Measurements from ENCODE around the gene FRMPD4. TPM values are rescaled to one million over a fixed set of nuclear protein-coding genes. Genes with fewer than 3 reads are reported as not detected.

Gene FRMPD4
- total and polyA plus RNA-seq, 10 of the 15 experiments (the other 5 are each of a cell fraction or from before 2014, with no cell fraction given) = not detected

DNA sequence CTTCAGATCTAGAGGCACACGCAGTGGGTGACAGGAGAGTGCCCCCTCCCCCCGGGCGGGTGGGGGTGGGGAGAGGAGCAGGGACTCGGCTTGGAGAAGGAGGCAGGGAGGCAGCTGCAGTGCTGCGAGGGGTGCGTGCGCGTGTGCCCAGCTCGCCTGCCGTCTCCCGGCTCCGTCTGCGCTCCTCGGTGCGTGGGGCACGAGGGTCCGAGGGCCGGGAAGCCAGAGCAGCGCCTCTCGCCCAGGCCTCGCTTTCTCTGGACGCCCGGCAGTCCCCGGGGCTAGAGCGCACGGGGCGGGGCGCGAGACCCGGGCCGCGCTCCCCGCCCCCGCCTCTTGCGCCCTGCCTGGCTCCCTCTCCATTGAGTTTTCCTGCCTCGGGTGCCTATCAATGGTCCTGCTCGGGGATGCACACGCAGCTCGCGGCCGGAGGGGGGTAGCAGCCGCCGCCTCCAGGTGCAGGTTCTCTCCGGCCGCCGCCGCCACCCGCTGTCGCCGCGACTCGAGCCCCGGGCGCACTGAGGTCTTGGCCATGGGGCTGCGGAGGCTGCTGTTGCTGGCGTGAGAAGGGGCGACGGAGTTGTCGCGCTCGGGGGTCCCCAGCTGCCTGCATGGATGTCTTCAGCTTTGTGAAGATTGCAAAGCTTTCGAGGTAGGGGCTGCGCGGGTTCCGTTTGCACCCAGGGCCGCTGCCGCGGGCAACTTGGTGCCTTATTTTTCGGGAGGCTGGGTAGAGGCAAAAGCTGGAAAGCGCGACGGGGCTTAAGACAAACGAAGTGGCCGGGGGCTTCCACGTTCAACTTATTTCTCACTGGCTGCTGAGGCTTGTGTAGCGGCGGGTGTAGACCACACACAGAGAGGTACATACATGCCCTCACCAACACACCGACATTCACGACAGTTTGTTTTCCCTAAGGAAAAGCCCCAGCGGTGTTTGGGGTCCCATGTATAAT, at the start of gene FRMPD4 (continued):
- TF ChIP-seq, protein P1, sequence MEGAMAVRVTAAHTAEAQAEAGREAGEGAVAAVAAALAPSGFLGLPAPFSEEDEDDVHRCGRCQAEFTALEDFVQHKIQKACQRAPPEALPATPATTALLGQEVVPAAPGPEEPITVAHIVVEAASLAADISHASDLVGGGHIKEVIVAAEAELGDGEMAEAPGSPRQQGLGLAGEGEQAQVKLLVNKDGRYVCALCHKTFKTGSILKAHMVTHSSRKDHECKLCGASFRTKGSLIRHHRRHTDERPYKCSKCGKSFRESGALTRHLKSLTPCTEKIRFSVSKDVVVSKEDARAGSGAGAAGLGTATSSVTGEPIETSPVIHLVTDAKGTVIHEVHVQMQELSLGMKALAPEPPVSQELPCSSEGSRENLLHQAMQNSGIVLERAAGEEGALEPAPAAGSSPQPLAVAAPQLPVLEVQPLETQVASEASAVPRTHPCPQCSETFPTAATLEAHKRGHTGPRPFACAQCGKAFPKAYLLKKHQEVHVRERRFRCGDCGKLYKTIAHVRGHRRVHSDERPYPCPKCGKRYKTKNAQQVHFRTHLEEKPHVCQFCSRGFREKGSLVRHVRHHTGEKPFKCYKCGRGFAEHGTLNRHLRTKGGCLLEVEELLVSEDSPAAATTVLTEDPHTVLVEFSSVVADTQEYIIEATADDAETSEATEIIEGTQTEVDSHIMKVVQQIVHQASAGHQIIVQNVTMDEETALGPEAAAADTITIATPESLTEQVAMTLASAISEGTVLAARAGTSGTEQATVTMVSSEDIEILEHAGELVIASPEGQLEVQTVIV (IDR thresholded peaks at IDR 0.05; ENCODE audit: borderline replicate concordance, partially characterized antibody) = no peak
- no peak for TF ChIP-seq ETV6 (conservative IDR thresholded peaks at IDR 0.05 in 1 of 2, IDR thresholded peaks at IDR 0.05 in 1 of 2; ENCODE audit: borderline replicate concordance in 1 of 2, low read depth in 1 of 2)
- TF ChIP-seq, protein P2, sequence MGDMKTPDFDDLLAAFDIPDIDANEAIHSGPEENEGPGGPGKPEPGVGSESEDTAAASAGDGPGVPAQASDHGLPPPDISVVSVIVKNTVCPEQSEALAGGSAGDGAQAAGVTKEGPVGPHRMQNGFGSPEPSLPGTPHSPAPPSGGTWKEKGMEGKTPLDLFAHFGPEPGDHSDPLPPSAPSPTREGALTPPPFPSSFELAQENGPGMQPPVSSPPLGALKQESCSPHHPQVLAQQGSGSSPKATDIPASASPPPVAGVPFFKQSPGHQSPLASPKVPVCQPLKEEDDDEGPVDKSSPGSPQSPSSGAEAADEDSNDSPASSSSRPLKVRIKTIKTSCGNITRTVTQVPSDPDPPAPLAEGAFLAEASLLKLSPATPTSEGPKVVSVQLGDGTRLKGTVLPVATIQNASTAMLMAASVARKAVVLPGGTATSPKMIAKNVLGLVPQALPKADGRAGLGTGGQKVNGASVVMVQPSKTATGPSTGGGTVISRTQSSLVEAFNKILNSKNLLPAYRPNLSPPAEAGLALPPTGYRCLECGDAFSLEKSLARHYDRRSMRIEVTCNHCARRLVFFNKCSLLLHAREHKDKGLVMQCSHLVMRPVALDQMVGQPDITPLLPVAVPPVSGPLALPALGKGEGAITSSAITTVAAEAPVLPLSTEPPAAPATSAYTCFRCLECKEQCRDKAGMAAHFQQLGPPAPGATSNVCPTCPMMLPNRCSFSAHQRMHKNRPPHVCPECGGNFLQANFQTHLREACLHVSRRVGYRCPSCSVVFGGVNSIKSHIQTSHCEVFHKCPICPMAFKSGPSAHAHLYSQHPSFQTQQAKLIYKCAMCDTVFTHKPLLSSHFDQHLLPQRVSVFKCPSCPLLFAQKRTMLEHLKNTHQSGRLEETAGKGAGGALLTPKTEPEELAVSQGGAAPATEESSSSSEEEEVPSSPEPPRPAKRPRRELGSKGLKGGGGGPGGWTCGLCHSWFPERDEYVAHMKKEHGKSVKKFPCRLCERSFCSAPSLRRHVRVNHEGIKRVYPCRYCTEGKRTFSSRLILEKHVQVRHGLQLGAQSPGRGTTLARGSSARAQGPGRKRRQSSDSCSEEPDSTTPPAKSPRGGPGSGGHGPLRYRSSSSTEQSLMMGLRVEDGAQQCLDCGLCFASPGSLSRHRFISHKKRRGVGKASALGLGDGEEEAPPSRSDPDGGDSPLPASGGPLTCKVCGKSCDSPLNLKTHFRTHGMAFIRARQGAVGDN (IDR thresholded peaks at IDR 0.05) = no peak
- TF ChIP-seq ZNF622 (IDR thresholded peaks at IDR 0.05) = no peak
- TF ChIP-seq RAD21 (IDR thresholded peaks at IDR 0.05; ENCODE audit: insufficient read depth, low read depth, low read length) = no peak
- TF ChIP-seq HDGF (IDR thresholded peaks at IDR 0.05) = no peak

Data from GM12878 (cell line).